ENCODE results near the gene HS3ST2. TPM values are rescaled to one million over a fixed set of nuclear protein-coding genes. Genes with fewer than 3 reads are reported as not detected.

HS3ST2 gene
- total RNA-seq, 1 donor from 2014 or later: 1.0 TPM

GRCh38 chr16:22806811-22807210, 7.2 kb upstream of the HS3ST2 start:
- Mint-ChIP-seq H3K4me1 (ENCODE audit: low read depth, unreplicated experiment) (peaks cover 2% of the 10 kb centered on the region), H3K4me3 (ENCODE audit: unreplicated experiment) (no peak overlapping the region), H3K27me3 (ENCODE audit: low read depth, unreplicated experiment) (peaks cover 24% of the 10 kb centered on the region), H3K9me3 (ENCODE audit: unreplicated experiment) (no peaks in the 10 kb centered on the region), H3K36me3 (ENCODE audit: low read depth, unreplicated experiment) (no peaks in the 10 kb centered on the region), H3K27ac (ENCODE audit: unreplicated experiment) (no peak overlapping the region)
- Histone ChIP-seq H3K27ac (ENCODE audit: low read depth, low read length) (no peak overlapping the region), H2AFZ (ENCODE audit: low read depth, low read length) (no peak overlapping the region), H3K36me3 (ENCODE audit: insufficient read depth, low read length) (no peaks in the 10 kb centered on the region), H3K79me2 (ENCODE audit: insufficient read depth, low read length) (no peaks in the 10 kb centered on the region), H4K20me1 (ENCODE audit: insufficient read depth, low read length) (no peaks in the 10 kb centered on the region), H3K9ac (ENCODE audit: low read length) (no peak overlapping the region), H3K9me3 (ENCODE audit: insufficient read depth, low read depth, low read length) (no peaks in the 10 kb centered on the region), H3K4me3 (ENCODE audit: insufficient read depth, low read depth, low read length) (no peak overlapping the region), H3K27me3 (ENCODE audit: insufficient read depth, low read length) (no peaks in the 10 kb centered on the region), H3K4me2 (ENCODE audit: low read length) (no peak overlapping the region), H3K4me1 (ENCODE audit: insufficient read depth, low read length) (no peaks in the 10 kb centered on the region)
- TF ChIP-seq CTCF (IDR thresholded peaks at IDR 0.05; ENCODE audit: insufficient read depth, low read depth, low read length) (no peak), EZH2 (IDR thresholded peaks at IDR 0.05; ENCODE audit: insufficient read depth, low read length) (no peak)
- DNase-seq (ENCODE audit: low read depth): no peak
- FAIRE-seq: no peak

GRCh38 chr16:22810226-22810625, 3.7 kb upstream of the HS3ST2 start:
- H3K4me1 ChIP-seq (ENCODE audit: insufficient read depth, low read length): peaks cover 5% of the 10 kb centered on the region
- Mint-ChIP-seq H3K4me1 (ENCODE audit: low read depth, unreplicated experiment) (peaks cover 3% of the 10 kb centered on the region), H3K27ac (ENCODE audit: unreplicated experiment) (no peak overlapping the region), H3K36me3 (ENCODE audit: low read depth, unreplicated experiment) (no peaks in the 10 kb centered on the region), H3K27me3 (ENCODE audit: low read depth, unreplicated experiment) (peaks cover 42% of the 10 kb centered on the region), H3K9me3 (ENCODE audit: unreplicated experiment) (no peaks in the 10 kb centered on the region), H3K4me3 (ENCODE audit: unreplicated experiment) (no peak overlapping the region)
- H3K36me3 ChIP-seq (ENCODE audit: insufficient read depth, low read length): no peaks in the 10 kb centered on the region
- H3K9ac ChIP-seq (ENCODE audit: low read length): no peak overlapping the region
- H4K20me1 ChIP-seq (ENCODE audit: insufficient read depth, low read length): no peaks in the 10 kb centered on the region
- H2AFZ ChIP-seq (ENCODE audit: low read depth, low read length): no peak overlapping the region
- H3K4me3 ChIP-seq (ENCODE audit: insufficient read depth, low read depth, low read length): no peak overlapping the region
- DNase-seq (ENCODE audit: low read depth) (no peak), FAIRE-seq (no peak)
- no peak for TF ChIP-seq EZH2 (IDR thresholded peaks at IDR 0.05; ENCODE audit: insufficient read depth, low read length)
- TF ChIP-seq CTCF (IDR thresholded peaks at IDR 0.05; ENCODE audit: insufficient read depth, low read depth, low read length): no peak
- no peaks in the 10 kb centered on the region for H3K79me2 ChIP-seq (ENCODE audit: insufficient read depth, low read length)
- H3K9me3 ChIP-seq (ENCODE audit: insufficient read depth, low read depth, low read length): no peaks in the 10 kb centered on the region
- H3K27me3 ChIP-seq (ENCODE audit: insufficient read depth, low read length): peaks cover 12% of the 10 kb centered on the region
- H3K4me2 ChIP-seq (ENCODE audit: low read length): no peak overlapping the region
- no peak overlapping the region for H3K27ac ChIP-seq (ENCODE audit: low read depth, low read length)

GRCh38 chr16:22813223-22813947, 577 bp upstream of the HS3ST2 start:
- Histone ChIP-seq H3K4me2 (ENCODE audit: low read length) (peak overlapping the region; percentile 63), H3K36me3 (ENCODE audit: insufficient read depth, low read length) (no peaks in the 10 kb centered on the region), H3K4me1 (ENCODE audit: insufficient read depth, low read length) (peaks cover 5% of the 10 kb centered on the region), H3K79me2 (ENCODE audit: insufficient read depth, low read length) (no peaks in the 10 kb centered on the region), H3K27ac (ENCODE audit: low read depth, low read length) (no peak overlapping the region), H3K27me3 (ENCODE audit: insufficient read depth, low read length) (peaks cover 21% of the 10 kb centered on the region), H3K9me3 (ENCODE audit: insufficient read depth, low read depth, low read length) (no peaks in the 10 kb centered on the region), H2AFZ (ENCODE audit: low read depth, low read length) (peak overlapping the region; percentile 52), H3K9ac (ENCODE audit: low read length) (no peak overlapping the region), H3K4me3 (ENCODE audit: insufficient read depth, low read depth, low read length) (no peak overlapping the region), H4K20me1 (ENCODE audit: insufficient read depth, low read length) (no peaks in the 10 kb centered on the region)
- H3K4me1 Mint-ChIP-seq (ENCODE audit: low read depth, unreplicated experiment): peaks cover 3% of the 10 kb centered on the region
- TF ChIP-seq CTCF (IDR thresholded peaks at IDR 0.05; ENCODE audit: insufficient read depth, low read depth, low read length) (peak; percentile 50), EZH2 (IDR thresholded peaks at IDR 0.05; ENCODE audit: insufficient read depth, low read length) (no peak)
- DNase-seq (ENCODE audit: low read depth) (peak; percentile 2), FAIRE-seq (no peak)
- no peaks in the 10 kb centered on the region for H3K36me3 Mint-ChIP-seq (ENCODE audit: low read depth, unreplicated experiment)
- H3K27ac Mint-ChIP-seq (ENCODE audit: unreplicated experiment): no peak overlapping the region
- peak overlapping the region; percentile 87 for H3K4me3 Mint-ChIP-seq (ENCODE audit: unreplicated experiment)
- no peaks in the 10 kb centered on the region for H3K9me3 Mint-ChIP-seq (ENCODE audit: unreplicated experiment)
- peaks cover 68% of the 10 kb centered on the region for H3K27me3 Mint-ChIP-seq (ENCODE audit: low read depth, unreplicated experiment)
